Hepatocyte (in vitro differentiated cells): ENCODE results near the gene KCNQ1. TPM values are rescaled to one million over a fixed set of nuclear protein-coding genes. Genes with fewer than 3 reads are reported as not detected.

ENCODE experiments used
- DNase-seq: peaks from one replicate; pipeline ENCODE4 v3.0.0-alpha.2; 2016; ENCODE audit warnings: low spot score
- H2AFZ ChIP-seq: fragments of 200-600 bp; sonication (generic); 2 replicates; pipeline ENCODE4 v1.6.0; 2016; ENCODE audit warnings: antibody characterized with exemption, mild to moderate bottlenecking
- H3K27ac ChIP-seq: fragments of 200-600 bp; sonication (generic); 2 replicates; pipeline ENCODE4 v1.5.1; 2016; ENCODE audit warnings: mild to moderate bottlenecking
- H3K27me3 ChIP-seq: fragments of 200-600 bp; sonication (generic); 2 replicates; pipeline ENCODE4 v1.6.1; 2016
- H3K36me3 ChIP-seq: fragments of 200-600 bp; sonication (generic); replicated peaks from 2 replicates; pipeline ENCODE4 v1.5.1; 2016; ENCODE audit warnings: low read depth; ENCODE audit not compliant: insufficient read depth
- H3K4me1 ChIP-seq: fragments of 200-600 bp; sonication (generic); 2 replicates; pipeline ENCODE4 v1.5.1; 2016; ENCODE audit warnings: mild to moderate bottlenecking, moderate library complexity; ENCODE audit not compliant: insufficient read depth
- H3K4me2 ChIP-seq: fragments of 200-600 bp; sonication (generic); 2 replicates; pipeline ENCODE4 v1.6.0; 2016
- H3K4me3 ChIP-seq: fragments of 200-600 bp; sonication (generic); 2 replicates; pipeline ENCODE4 v1.5.1; 2016; ENCODE audit warnings: mild to moderate bottlenecking
- H3K79me2 ChIP-seq: fragments of 200-600 bp; sonication (generic); 2 replicates; pipeline ENCODE4 v1.6.0; 2017; ENCODE audit warnings: mild to moderate bottlenecking
- H3K9me2 ChIP-seq: fragments of 200-600 bp; sonication (generic); replicated peaks from 2 replicates; pipeline ENCODE4 v1.6.0; 2017; ENCODE audit warnings: mild to moderate bottlenecking; ENCODE audit not compliant: insufficient read depth
- H3K9me3 ChIP-seq: fragments of 200-600 bp; sonication (generic); 2 replicates; pipeline ENCODE4 v1.5.1; 2016; ENCODE audit warnings: low read depth, mild to moderate bottlenecking
- H4K20me1 ChIP-seq: fragments of 200-600 bp; sonication (generic); 2 replicates; pipeline ENCODE4 v1.6.0; 2016; ENCODE audit warnings: mild to moderate bottlenecking; ENCODE audit not compliant: insufficient read depth, poor library complexity, severe bottlenecking
- CTCF ChIP-seq: fragments of 200-600 bp; sonication (generic); IDR thresholded peaks from 2 replicates; pipeline ENCODE4 v1.5.1; 2016; ENCODE audit warnings: antibody characterized with exemption, mild to moderate bottlenecking; ENCODE audit not compliant: poor library complexity
- EZH2 ChIP-seq: fragments of 200-600 bp; sonication (generic); IDR thresholded peaks from 2 replicates; pipeline ENCODE4 v1.6.1; 2016; ENCODE audit warnings: antibody characterized with exemption, mild to moderate bottlenecking, borderline replicate concordance
- EZH2phosphoT487 ChIP-seq: fragments of 200-600 bp; sonication (generic); IDR thresholded peaks from one replicate; pipeline ENCODE4 v1.6.1; 2018; ENCODE audit warnings: antibody characterized with exemption, mild to moderate bottlenecking, low read depth, moderate library complexity; ENCODE audit not compliant: unreplicated experiment, severe bottlenecking
- WGBS: methylation state at CpG from one replicate; pipeline ENCODE4 v1.1.6; 2016; ENCODE audit warnings: low lambda C conversion rate; ENCODE audit errors: missing lambda C conversion rate; 5-methylcytosine and 5-hydroxymethylcytosine counted together
- polyA plus RNA-seq: library from polyadenylated mRNA; unstranded; fragments of >200 nt; fragmentation: Nextera tagmentation; extraction: Ambion mirVana; gene quantifications from 2 replicates; pipeline ENCODE4 v1.2.1, GENCODE V29; 2016
- total RNA-seq: library from RNA; depleted of rRNA; stranded (reverse); fragments of >200 nt; gene quantifications from 2 replicates; pipeline ENCODE4 v1.2.3, GENCODE V29; 2014

Gene KCNQ1
- total and polyA plus RNA-seq, 2 experiments from 2014 or later: 1.8 to 6.4 TPM

- no peak overlapping the region for H3K4me2 ChIP-seq
- H4K20me1 ChIP-seq: no peaks in the 10 kb centered on the region
- no peak for DNase-seq
- 93% methylated on average over 3 of the region's 3 CpGs for WGBS
- no peak overlapping the region for H3K4me3 ChIP-seq
- no peak for TF ChIP-seq EZH2phosphoT487
- TF ChIP-seq CTCF: no peak
- no peak for TF ChIP-seq EZH2
- H3K9me2 ChIP-seq: no peaks in the 10 kb centered on the region
- H3K36me3 ChIP-seq: no peaks in the 10 kb centered on the region
- H3K27ac ChIP-seq: no peak overlapping the region
- H2AFZ ChIP-seq: no peak overlapping the region
- no peaks in the 10 kb centered on the region for H3K79me2 ChIP-seq
- no peaks in the 10 kb centered on the region for H3K27me3 ChIP-seq
- H3K4me1 ChIP-seq: no peaks in the 10 kb centered on the region
- H3K9me3 ChIP-seq: peaks cover 79% of the 10 kb centered on the region
Observed at GRCh38 chr11:2643746-2644145, 198.9 kb downstream of the KCNQ1 start.

GRCh38 chr11:2644844-2645778, 200.3 kb downstream of the KCNQ1 start:
- H2AFZ ChIP-seq: no peak overlapping the region
- no peak overlapping the region for H3K4me2 ChIP-seq
- WGBS: 100% methylated on average over 4 of the region's 4 CpGs
- DNase-seq: no peak
- no peaks in the 10 kb centered on the region for H3K36me3 ChIP-seq
- H4K20me1 ChIP-seq: no peaks in the 10 kb centered on the region
- no peaks in the 10 kb centered on the region for H3K9me2 ChIP-seq
- no peak overlapping the region for H3K4me3 ChIP-seq
- no peaks in the 10 kb centered on the region for H3K4me1 ChIP-seq
- H3K79me2 ChIP-seq: no peaks in the 10 kb centered on the region
- H3K27me3 ChIP-seq: no peaks in the 10 kb centered on the region
- peaks cover 83% of the 10 kb centered on the region for H3K9me3 ChIP-seq
- TF ChIP-seq EZH2phosphoT487 (no peak), CTCF (no peak), EZH2 (no peak)
- H3K27ac ChIP-seq: no peak overlapping the region

GRCh38 chr11:2645779-2646118, 200.9 kb downstream of the KCNQ1 start:
- no peaks in the 10 kb centered on the region for H4K20me1 ChIP-seq
- no peak for DNase-seq
- no peaks in the 10 kb centered on the region for H3K9me2 ChIP-seq
- no peaks in the 10 kb centered on the region for H3K36me3 ChIP-seq
- no peaks in the 10 kb centered on the region for H3K4me1 ChIP-seq
- WGBS: 90% methylated on average over 1 of the region's 1 CpG
- no peaks in the 10 kb centered on the region for H3K79me2 ChIP-seq
- H3K27ac ChIP-seq: no peak overlapping the region
- no peak for TF ChIP-seq EZH2
- TF ChIP-seq CTCF: no peak
- TF ChIP-seq EZH2phosphoT487: no peak
- no peak overlapping the region for H3K4me3 ChIP-seq
- peaks cover 83% of the 10 kb centered on the region for H3K9me3 ChIP-seq
- H3K27me3 ChIP-seq: no peaks in the 10 kb centered on the region
- no peak overlapping the region for H2AFZ ChIP-seq
- no peak overlapping the region for H3K4me2 ChIP-seq
